GM12872 (cell line): Measurements from ENCODE around the gene RNF130.

ENCODE experiments used
- TF ChIP-seq, protein P1 (sequence below): IDR thresholded peaks from 3 replicates; pipeline ENCODE4 v1.5.1; 2011; ENCODE audit warnings: low read depth, mild to moderate bottlenecking, low read length, moderate library complexity; ENCODE audit not compliant: insufficient read depth

RNF130 gene

GRCh38 chr5:179969110-179969509, 102.4 kb downstream of the RNF130 start:
- TF ChIP-seq, protein P1, sequence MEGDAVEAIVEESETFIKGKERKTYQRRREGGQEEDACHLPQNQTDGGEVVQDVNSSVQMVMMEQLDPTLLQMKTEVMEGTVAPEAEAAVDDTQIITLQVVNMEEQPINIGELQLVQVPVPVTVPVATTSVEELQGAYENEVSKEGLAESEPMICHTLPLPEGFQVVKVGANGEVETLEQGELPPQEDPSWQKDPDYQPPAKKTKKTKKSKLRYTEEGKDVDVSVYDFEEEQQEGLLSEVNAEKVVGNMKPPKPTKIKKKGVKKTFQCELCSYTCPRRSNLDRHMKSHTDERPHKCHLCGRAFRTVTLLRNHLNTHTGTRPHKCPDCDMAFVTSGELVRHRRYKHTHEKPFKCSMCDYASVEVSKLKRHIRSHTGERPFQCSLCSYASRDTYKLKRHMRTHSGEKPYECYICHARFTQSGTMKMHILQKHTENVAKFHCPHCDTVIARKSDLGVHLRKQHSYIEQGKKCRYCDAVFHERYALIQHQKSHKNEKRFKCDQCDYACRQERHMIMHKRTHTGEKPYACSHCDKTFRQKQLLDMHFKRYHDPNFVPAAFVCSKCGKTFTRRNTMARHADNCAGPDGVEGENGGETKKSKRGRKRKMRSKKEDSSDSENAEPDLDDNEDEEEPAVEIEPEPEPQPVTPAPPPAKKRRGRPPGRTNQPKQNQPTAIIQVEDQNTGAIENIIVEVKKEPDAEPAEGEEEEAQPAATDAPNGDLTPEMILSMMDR = no peak

DNA sequence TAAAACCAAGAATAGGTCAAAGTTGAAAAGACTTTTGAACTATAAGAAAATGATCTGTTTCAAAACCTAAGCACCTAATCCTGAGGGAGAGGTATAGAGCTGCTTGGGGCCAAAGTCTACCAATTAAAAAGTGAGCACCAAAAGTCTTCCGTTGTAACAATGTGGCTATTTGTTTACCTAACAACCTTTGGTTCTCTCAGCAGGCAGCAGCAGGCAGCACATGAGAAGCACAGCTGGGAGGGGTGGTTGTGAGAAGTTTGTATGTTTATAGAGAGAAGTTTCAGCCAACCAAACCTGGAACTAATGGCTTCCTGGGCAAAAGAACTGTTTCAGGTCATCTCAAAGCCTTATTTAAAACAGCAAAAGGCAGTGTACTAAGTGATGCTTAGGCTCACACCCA, 104.1 kb downstream of the RNF130 start:
- TF ChIP-seq, protein P1 = no peak

DNA sequence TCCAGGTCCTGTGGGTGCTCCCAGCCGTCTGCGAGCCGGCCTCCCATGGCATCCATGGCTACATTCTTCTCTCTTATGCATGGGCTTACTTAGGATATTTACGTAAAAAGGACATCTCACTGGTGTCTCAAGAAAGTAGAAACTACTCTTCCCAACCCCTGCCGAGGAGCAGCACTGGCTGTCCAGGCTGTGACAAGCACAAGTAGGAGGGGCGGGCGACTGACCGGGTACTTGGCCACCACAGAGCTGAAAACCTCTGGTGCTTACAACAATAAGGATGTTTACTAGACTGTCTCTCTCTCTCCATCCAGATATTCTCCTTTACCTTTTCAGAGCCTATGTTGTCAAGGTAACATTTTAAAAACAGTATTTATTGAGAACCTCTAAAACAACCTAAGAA, 107.5 kb downstream of the RNF130 start:
- TF ChIP-seq, protein P1 = no peak

GRCh38 chr5:179963375-179963774, 108.2 kb downstream of the RNF130 start:
- TF ChIP-seq, protein P1 = no peak

GRCh38 chr5:179960204-179960831, 111.2 kb downstream of the RNF130 start:
- TF ChIP-seq, protein P1 = no peak

DNA sequence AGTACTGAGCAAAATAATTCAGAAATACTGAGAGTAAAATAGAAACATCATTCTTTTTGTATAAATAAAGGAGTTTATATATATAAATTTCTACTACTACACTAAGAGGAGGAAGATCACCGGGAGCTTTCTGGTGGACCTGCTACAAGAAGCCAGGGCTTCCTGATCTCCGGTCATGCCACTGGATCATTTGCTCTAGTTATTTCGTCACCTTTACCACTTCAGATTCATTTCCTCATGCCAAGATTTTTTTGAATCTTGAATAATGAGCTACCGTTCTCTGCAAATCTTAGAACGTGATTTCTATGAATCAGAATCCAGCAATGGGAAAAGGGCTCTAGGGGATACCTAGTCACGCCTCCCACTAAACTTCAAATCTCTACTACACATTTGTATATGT, 111.9 kb downstream of the RNF130 start:
- TF ChIP-seq, protein P1 = no peak

DNA sequence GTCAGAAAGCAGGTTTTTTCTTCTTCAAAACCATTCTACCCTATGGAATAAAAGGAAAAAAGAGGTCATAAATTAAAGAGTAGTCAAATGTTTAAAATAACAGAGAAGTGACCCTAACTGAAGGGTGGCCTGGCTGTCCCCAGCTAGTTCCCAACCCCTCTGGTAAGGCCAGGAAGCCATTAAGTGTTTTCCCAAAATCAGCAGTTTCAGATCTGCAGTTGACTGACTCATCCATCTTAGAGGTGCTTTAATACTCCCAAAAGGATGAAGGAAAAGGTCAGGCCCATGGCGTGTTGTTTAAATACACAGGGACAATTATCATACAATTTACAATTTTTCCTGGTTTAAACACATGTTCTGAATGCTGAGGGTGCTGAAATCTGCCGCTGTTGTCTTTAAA, 115.9 kb downstream of the RNF130 start:
- TF ChIP-seq, protein P1 = no peak
